Measurements from ENCODE around the gene RGS5.

Gene RGS5

DNA sequence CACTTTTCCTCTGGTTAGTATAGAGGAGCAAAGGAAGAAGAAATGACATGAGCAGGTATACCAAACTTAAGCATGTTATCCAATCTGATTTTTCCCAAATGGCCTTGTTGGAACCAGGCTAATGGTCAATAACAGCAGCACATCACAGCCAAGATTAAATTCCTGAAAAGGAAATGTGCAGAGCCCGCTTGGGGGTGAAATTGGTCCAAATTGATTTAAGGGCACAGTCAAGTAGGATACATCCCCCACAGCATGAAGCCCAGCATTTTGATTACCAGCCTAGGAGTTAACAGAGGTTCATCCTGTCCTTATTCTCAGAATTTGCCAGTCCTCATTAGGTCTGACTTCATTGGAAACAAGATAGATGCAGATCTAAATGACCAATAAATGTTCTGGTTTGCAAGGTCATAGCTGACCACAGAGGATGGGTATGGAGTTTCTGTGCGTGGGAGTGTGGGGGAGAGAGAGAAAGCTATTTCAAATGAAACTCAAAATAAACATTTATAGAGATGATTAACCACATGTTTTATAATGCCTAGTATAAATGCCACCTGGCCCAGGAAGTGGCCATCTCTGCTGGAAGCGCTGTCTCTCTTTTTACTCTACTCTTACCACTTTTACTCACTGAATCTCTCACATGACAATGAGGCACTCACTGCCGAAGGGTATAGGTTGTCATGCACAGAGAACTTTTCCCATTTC lies 38.7 kb downstream of the RGS5 start:
- Histone ChIP-seq H2BK120ac (ENCODE audit: low read depth, low read length) (peak overlapping the region; percentile 19), H3K14ac (ENCODE audit: low read length in 2 of 2) (no peak overlapping the region), H3K9ac (ENCODE audit: low read length) (peak overlapping the region; percentile 64), H3K27me3 (ENCODE audit: control insufficient read depth in 1 of 2, insufficient read depth in 1 of 2, low read length in 2 of 2) (no peaks in the 10 kb centered on the region), H2BK5ac (ENCODE audit: low read depth, low read length, poor library complexity, severe bottlenecking) (peak overlapping the region; percentile 10), H3K4ac (ENCODE audit: low read depth in 1 of 2, low read length in 2 of 2) (no peak overlapping the region), H2BK12ac (ENCODE audit: low read length in 2 of 2) (peak overlapping the region; percentile 15 to 56), H2AK5ac (ENCODE audit: low read length, severe bottlenecking) (no peak overlapping the region), H4K8ac (ENCODE audit: low read length) (no peak overlapping the region), H3K79me1 (replicated peaks; ENCODE audit: low read length, poor library complexity, severe bottlenecking) (peaks cover 3% of the 10 kb centered on the region), H3K9me3 (ENCODE audit: control insufficient read depth, low read length) (no peaks in the 10 kb centered on the region), H3K36me3 (ENCODE audit: control insufficient read depth in 1 of 2, insufficient read depth in 2 of 2, low read depth in 1 of 2, low read length in 2 of 2) (no peaks in the 10 kb centered on the region), H3K4me2 (ENCODE audit: low read length, poor library complexity, severe bottlenecking) (no peak overlapping the region), H3K23ac (ENCODE audit: low read length in 2 of 2) (no peak overlapping the region), H3K18ac (ENCODE audit: low read depth in 1 of 2, low read length in 2 of 2) (peak overlapping the region in 1 of 2 experiments; percentile 43), H3K4me1 (ENCODE audit: control insufficient read depth, insufficient read depth, low read depth, low read length) (peaks cover 9% of the 10 kb centered on the region), H2AFZ (ENCODE audit: low read depth, low read length) (no peak overlapping the region), H3K27ac (ENCODE audit: low read length, poor library complexity, severe bottlenecking) (peak overlapping the region; percentile 87), H4K91ac (ENCODE audit: low read length) (no peak overlapping the region), H3K4me3 (ENCODE audit: insufficient read depth in 1 of 2, low read depth in 1 of 2, low read length in 2 of 2) (no peak overlapping the region), H2BK15ac (ENCODE audit: low read depth, poor library complexity, severe bottlenecking) (no peak overlapping the region)
- peak; percentile 17 for DNase-seq
- WGBS: 100% methylated on average over 3 of the region's 4 CpGs

DNA sequence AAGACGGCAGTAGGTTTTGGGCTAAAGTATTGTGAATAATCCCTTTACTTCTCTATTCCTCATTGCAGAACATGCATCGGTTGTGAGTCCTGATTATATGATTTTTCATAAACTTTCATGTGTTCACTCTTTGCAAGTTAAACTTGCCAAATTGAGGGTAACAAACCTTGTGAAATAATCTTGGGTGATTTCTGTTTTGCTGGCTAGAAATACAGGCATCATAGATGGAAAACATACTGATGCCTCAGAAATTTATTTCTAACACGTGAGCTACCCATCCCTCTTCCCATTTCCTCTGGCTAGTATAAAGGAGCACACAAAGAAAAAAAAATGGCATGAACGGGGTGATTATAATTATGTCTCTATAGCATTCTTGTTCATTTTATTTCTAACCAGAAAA lies 39.6 kb downstream of the RGS5 start:
- Histone ChIP-seq H3K4me2 (ENCODE audit: low read length, poor library complexity, severe bottlenecking) (no peak overlapping the region), H2BK120ac (ENCODE audit: low read depth, low read length) (no peak overlapping the region), H3K9ac (ENCODE audit: low read length) (peak overlapping the region; percentile 64), H3K9me3 (ENCODE audit: control insufficient read depth, low read length) (no peaks in the 10 kb centered on the region), H3K36me3 (ENCODE audit: control insufficient read depth in 1 of 2, insufficient read depth in 2 of 2, low read depth in 1 of 2, low read length in 2 of 2) (no peaks in the 10 kb centered on the region), H4K91ac (ENCODE audit: low read length) (no peak overlapping the region), H3K27me3 (ENCODE audit: control insufficient read depth in 1 of 2, insufficient read depth in 1 of 2, low read length in 2 of 2) (no peaks in the 10 kb centered on the region), H2AK5ac (ENCODE audit: low read length, severe bottlenecking) (no peak overlapping the region), H2BK12ac (ENCODE audit: low read length in 2 of 2) (no peak overlapping the region), H3K79me1 (replicated peaks; ENCODE audit: low read length, poor library complexity, severe bottlenecking) (peaks cover 3% of the 10 kb centered on the region), H2BK5ac (ENCODE audit: low read depth, low read length, poor library complexity, severe bottlenecking) (no peak overlapping the region), H3K18ac (ENCODE audit: low read depth in 1 of 2, low read length in 2 of 2) (no peak overlapping the region), H2AFZ (ENCODE audit: low read depth, low read length) (no peak overlapping the region), H3K4me3 (ENCODE audit: insufficient read depth in 1 of 2, low read depth in 1 of 2, low read length in 2 of 2) (no peak overlapping the region), H3K27ac (ENCODE audit: low read length, poor library complexity, severe bottlenecking) (peak overlapping the region; percentile 87), H3K23ac (ENCODE audit: low read length in 2 of 2) (no peak overlapping the region), H4K8ac (ENCODE audit: low read length) (no peak overlapping the region), H2BK15ac (ENCODE audit: low read depth, poor library complexity, severe bottlenecking) (no peak overlapping the region), H3K14ac (ENCODE audit: low read length in 2 of 2) (no peak overlapping the region), H3K4ac (ENCODE audit: low read depth in 1 of 2, low read length in 2 of 2) (no peak overlapping the region), H3K4me1 (ENCODE audit: control insufficient read depth, insufficient read depth, low read depth, low read length) (peaks cover 9% of the 10 kb centered on the region)
- DNase-seq: no peak
- WGBS: 90% methylated on average over 2 of the region's 4 CpGs

DNA sequence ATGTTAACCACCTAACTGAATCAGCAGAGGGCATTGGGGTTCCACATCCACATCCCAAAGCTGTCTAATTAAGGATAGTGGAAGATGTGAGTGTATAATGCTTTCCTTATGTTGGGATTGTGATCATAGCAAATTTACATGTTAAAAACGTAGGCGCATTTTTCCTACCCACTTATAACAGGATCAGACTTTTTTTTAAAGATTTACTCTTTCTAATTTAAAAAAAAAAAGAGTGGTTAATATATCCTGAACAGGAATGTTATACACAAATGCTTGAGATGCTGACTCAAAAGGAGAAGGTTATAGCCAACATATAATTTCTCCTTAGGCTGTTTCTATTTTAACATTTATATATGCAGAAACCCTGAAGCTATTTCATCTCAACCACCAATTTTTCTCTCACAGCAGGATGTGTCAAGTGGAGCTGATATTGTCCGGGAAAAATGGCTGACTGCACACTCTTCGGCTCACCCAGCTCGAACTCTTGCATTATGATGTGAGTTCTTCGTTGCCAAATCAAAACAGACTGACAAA lies 40.3 kb downstream of the RGS5 start:
- no peak overlapping the region for H3K4me2 ChIP-seq (ENCODE audit: low read length, poor library complexity, severe bottlenecking)
- H3K4me1 ChIP-seq (ENCODE audit: control insufficient read depth, insufficient read depth, low read depth, low read length): peaks cover 9% of the 10 kb centered on the region
- no peak for DNase-seq
- H2AFZ ChIP-seq (ENCODE audit: low read depth, low read length): no peak overlapping the region
- no peak overlapping the region for H3K14ac ChIP-seq (ENCODE audit: low read length in 2 of 2)
- peak overlapping the region; percentile 64 for H3K9ac ChIP-seq (ENCODE audit: low read length)
- peaks cover 4% of the 10 kb centered on the region for H3K79me1 ChIP-seq (replicated peaks; ENCODE audit: low read length, poor library complexity, severe bottlenecking)
- no peak overlapping the region for H3K18ac ChIP-seq (ENCODE audit: low read depth in 1 of 2, low read length in 2 of 2)
- no peak overlapping the region for H3K4ac ChIP-seq (ENCODE audit: low read depth in 1 of 2, low read length in 2 of 2)
- H3K4me3 ChIP-seq (ENCODE audit: insufficient read depth in 1 of 2, low read depth in 1 of 2, low read length in 2 of 2): no peak overlapping the region
- H2BK120ac ChIP-seq (ENCODE audit: low read depth, low read length): no peak overlapping the region
- H4K91ac ChIP-seq (ENCODE audit: low read length): no peak overlapping the region
- H3K27ac ChIP-seq (ENCODE audit: low read length, poor library complexity, severe bottlenecking): peak overlapping the region; percentile 91
- H3K36me3 ChIP-seq (ENCODE audit: control insufficient read depth in 1 of 2, insufficient read depth in 2 of 2, low read depth in 1 of 2, low read length in 2 of 2): peaks cover 0 to 3% of the 10 kb centered on the region in 2 experiments
- H3K27me3 ChIP-seq (ENCODE audit: control insufficient read depth in 1 of 2, insufficient read depth in 1 of 2, low read length in 2 of 2): no peaks in the 10 kb centered on the region
- H3K9me3 ChIP-seq (ENCODE audit: control insufficient read depth, low read length): no peaks in the 10 kb centered on the region
- H2BK15ac ChIP-seq (ENCODE audit: low read depth, poor library complexity, severe bottlenecking): no peak overlapping the region
- no peak overlapping the region for H4K8ac ChIP-seq (ENCODE audit: low read length)
- H2BK12ac ChIP-seq (ENCODE audit: low read length in 2 of 2): no peak overlapping the region
- H3K23ac ChIP-seq (ENCODE audit: low read length in 2 of 2): no peak overlapping the region
- H2BK5ac ChIP-seq (ENCODE audit: low read depth, low read length, poor library complexity, severe bottlenecking): no peak overlapping the region
- WGBS: 93% methylated on average over 4 of the region's 6 CpGs
- H2AK5ac ChIP-seq (ENCODE audit: low read length, severe bottlenecking): peak overlapping the region; percentile 39

DNA sequence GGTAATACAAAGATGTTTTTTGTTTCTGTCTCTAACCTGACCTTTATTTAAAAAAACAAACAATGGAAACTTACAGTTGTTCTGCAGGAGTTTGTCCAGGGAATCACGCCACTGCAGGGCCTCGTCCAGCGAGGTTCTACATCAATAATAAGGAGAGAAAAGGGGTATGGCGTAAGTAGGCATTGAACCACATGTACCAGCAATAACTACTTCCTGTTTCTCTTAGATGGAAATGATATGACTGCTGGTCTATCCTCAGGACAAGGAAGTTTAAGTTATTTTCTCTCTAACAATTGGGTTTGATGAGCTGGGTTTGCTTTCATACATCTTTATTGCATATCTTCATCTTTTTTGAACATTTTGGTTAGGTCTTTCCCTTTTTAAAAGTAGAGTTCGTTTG lies 40.9 kb downstream of the RGS5 start:
- DNase-seq: no peak

More for the DNA sequence above, 40.9 kb downstream of the RGS5 start:
- H3K27me3 ChIP-seq (ENCODE audit: control insufficient read depth in 1 of 2, insufficient read depth in 1 of 2, low read length in 2 of 2): no peaks in the 10 kb centered on the region
- H3K4me3 ChIP-seq (ENCODE audit: insufficient read depth in 1 of 2, low read depth in 1 of 2, low read length in 2 of 2): no peak overlapping the region
- no peak overlapping the region for H3K9ac ChIP-seq (ENCODE audit: low read length)
- no peak overlapping the region for H3K23ac ChIP-seq (ENCODE audit: low read length in 2 of 2)
- 95% methylated on average over 3 of the region's 5 CpGs for WGBS
- no peak overlapping the region for H4K91ac ChIP-seq (ENCODE audit: low read length)
- H3K79me1 ChIP-seq (replicated peaks; ENCODE audit: low read length, poor library complexity, severe bottlenecking): peaks cover 4% of the 10 kb centered on the region
- peaks cover 7% of the 10 kb centered on the region for H3K4me1 ChIP-seq (ENCODE audit: control insufficient read depth, insufficient read depth, low read depth, low read length)
- H3K4ac ChIP-seq (ENCODE audit: low read depth in 1 of 2, low read length in 2 of 2): no peak overlapping the region
- H3K18ac ChIP-seq (ENCODE audit: low read depth in 1 of 2, low read length in 2 of 2): no peak overlapping the region
- H2BK15ac ChIP-seq (ENCODE audit: low read depth, poor library complexity, severe bottlenecking): no peak overlapping the region
- H4K8ac ChIP-seq (ENCODE audit: low read length): no peak overlapping the region
- H2BK120ac ChIP-seq (ENCODE audit: low read depth, low read length): no peak overlapping the region
- no peaks in the 10 kb centered on the region for H3K9me3 ChIP-seq (ENCODE audit: control insufficient read depth, low read length)
- no peak overlapping the region for H2BK5ac ChIP-seq (ENCODE audit: low read depth, low read length, poor library complexity, severe bottlenecking)
- peak overlapping the region; percentile 91 for H3K27ac ChIP-seq (ENCODE audit: low read length, poor library complexity, severe bottlenecking)
- peaks cover 0 to 3% of the 10 kb centered on the region in 2 experiments for H3K36me3 ChIP-seq (ENCODE audit: control insufficient read depth in 1 of 2, insufficient read depth in 2 of 2, low read depth in 1 of 2, low read length in 2 of 2)
- no peak overlapping the region for H3K4me2 ChIP-seq (ENCODE audit: low read length, poor library complexity, severe bottlenecking)
- no peak overlapping the region for H2AFZ ChIP-seq (ENCODE audit: low read depth, low read length)
- no peak overlapping the region for H3K14ac ChIP-seq (ENCODE audit: low read length in 2 of 2)
- no peak overlapping the region for H2AK5ac ChIP-seq (ENCODE audit: low read length, severe bottlenecking)
- no peak overlapping the region for H2BK12ac ChIP-seq (ENCODE audit: low read length in 2 of 2)

Data from mesenchymal stem cell (in vitro differentiated cells and primary cell).